ENCODE measurements around the gene USP16.

The USP16 gene

GRCh38 chr21:29017639-29018237, 6.7 kb upstream of the USP16 start:
- Histone ChIP-seq H4K20me1 (ENCODE audit: insufficient read depth, low read length) (no peaks in the 10 kb centered on the region), H3K4me3 (ENCODE audit: low read depth in 1 of 2, low read length in 2 of 2) (peak overlapping the region in 1 of 2 experiments; percentile 67; a peak in 3 of 4 replicates), H3K79me2 (ENCODE audit: insufficient read depth, low read length) (peaks cover 36% of the 10 kb centered on the region), H3K27ac (ENCODE audit: low read length) (peak overlapping the region; percentile 84), H3K4me2 (ENCODE audit: insufficient read depth, low read length) (peak overlapping the region; percentile 66), H2AFZ (ENCODE audit: low read depth, low read length) (no peak overlapping the region), H3K9ac (ENCODE audit: low read depth, low read length) (peak overlapping the region; percentile 88; the same call in 1 of the 2 replicates), H3K4me1 (ENCODE audit: insufficient read depth, low read length) (peaks cover 18% of the 10 kb centered on the region), H3K9me3 (ENCODE audit: insufficient read depth, low read length, severe bottlenecking) (no peaks in the 10 kb centered on the region), H3K27me3 (ENCODE audit: insufficient read depth, low read length, poor library complexity) (no peaks in the 10 kb centered on the region), H3K36me3 (ENCODE audit: insufficient read depth, low read length) (peaks cover 4% of the 10 kb centered on the region; the same call in 1 of the 2 replicates)
- no peak for TF ChIP-seq CTCF (IDR thresholded peaks at IDR 0.05; ENCODE audit: borderline replicate concordance, extremely low read depth, low read length, poor library complexity, severe bottlenecking)
- TF ChIP-seq EZH2 (IDR thresholded peaks at IDR 0.05; ENCODE audit: borderline replicate concordance, low read depth, low read length, severe bottlenecking), result no peak
- DNase-seq (no peak), ATAC-seq (ENCODE audit: insufficient read depth, low read depth) (no peak)

- Histone ChIP-seq H3K79me2 (ENCODE audit: insufficient read depth, low read length) (peaks cover 36% of the 10 kb centered on the region), H3K4me3 (ENCODE audit: low read depth in 1 of 2, low read length in 2 of 2) (peak overlapping the region; percentile 49 to 67; a peak in 3 of 4 replicates), H3K36me3 (ENCODE audit: insufficient read depth, low read length) (peaks cover 4% of the 10 kb centered on the region; the same call in 1 of the 2 replicates), H3K9me3 (ENCODE audit: insufficient read depth, low read length, severe bottlenecking) (no peaks in the 10 kb centered on the region), H4K20me1 (ENCODE audit: insufficient read depth, low read length) (no peaks in the 10 kb centered on the region), H3K4me2 (ENCODE audit: insufficient read depth, low read length) (peak overlapping the region; percentile 66), H3K27ac (ENCODE audit: low read length) (peak overlapping the region; percentile 84), H2AFZ (ENCODE audit: low read depth, low read length) (peak overlapping the region; percentile 81), H3K9ac (ENCODE audit: low read depth, low read length) (peak overlapping the region; percentile 88), H3K27me3 (ENCODE audit: insufficient read depth, low read length, poor library complexity) (no peaks in the 10 kb centered on the region), H3K4me1 (ENCODE audit: insufficient read depth, low read length) (peaks cover 25% of the 10 kb centered on the region)
- ATAC-seq (ENCODE audit: insufficient read depth, low read depth) (peak; percentile 53), DNase-seq (no peak)
- TF ChIP-seq EZH2 (IDR thresholded peaks at IDR 0.05; ENCODE audit: borderline replicate concordance, low read depth, low read length, severe bottlenecking) (no peak), CTCF (IDR thresholded peaks at IDR 0.05; ENCODE audit: borderline replicate concordance, extremely low read depth, low read length, poor library complexity, severe bottlenecking) (no peak)
Measured at GRCh38 chr21:29018540-29018939, 5.9 kb upstream of the USP16 start.

GRCh38 chr21:29022166-29022565, 2.3 kb upstream of the USP16 start:
- H4K20me1 ChIP-seq (ENCODE audit: insufficient read depth, low read length), result peaks cover 7% of the 10 kb centered on the region; the same call in 1 of the 2 replicates

More at GRCh38 chr21:29022166-29022565, 2.3 kb upstream of the USP16 start:
- no peaks in the 10 kb centered on the region for H3K9me3 ChIP-seq (ENCODE audit: insufficient read depth, low read length, severe bottlenecking)
- no peak overlapping the region for H3K9ac ChIP-seq (ENCODE audit: low read depth, low read length)
- H3K27ac ChIP-seq (ENCODE audit: low read length), result no peak overlapping the region
- H3K4me3 ChIP-seq (ENCODE audit: low read depth in 1 of 2, low read length in 2 of 2), result no peak overlapping the region
- no peak for TF ChIP-seq CTCF (IDR thresholded peaks at IDR 0.05; ENCODE audit: borderline replicate concordance, extremely low read depth, low read length, poor library complexity, severe bottlenecking)
- no peak for TF ChIP-seq EZH2 (IDR thresholded peaks at IDR 0.05; ENCODE audit: borderline replicate concordance, low read depth, low read length, severe bottlenecking)
- peaks cover 53% of the 10 kb centered on the region for H3K79me2 ChIP-seq (ENCODE audit: insufficient read depth, low read length)
- no peaks in the 10 kb centered on the region for H3K27me3 ChIP-seq (ENCODE audit: insufficient read depth, low read length, poor library complexity)
- no peak for DNase-seq
- H2AFZ ChIP-seq (ENCODE audit: low read depth, low read length), result no peak overlapping the region
- H3K4me2 ChIP-seq (ENCODE audit: insufficient read depth, low read length), result no peak overlapping the region
- H3K4me1 ChIP-seq (ENCODE audit: insufficient read depth, low read length), result peaks cover 51% of the 10 kb centered on the region
- no peak for ATAC-seq (ENCODE audit: insufficient read depth, low read depth)
- peaks cover 4% of the 10 kb centered on the region; the same call in 1 of the 2 replicates for H3K36me3 ChIP-seq (ENCODE audit: insufficient read depth, low read length)

All from DND-41 (cell line).